CD4-positive, alpha-beta memory T cell (primary cell): ENCODE results near the gene HTRA2. TPM values are rescaled to one million over a fixed set of nuclear protein-coding genes. Genes with fewer than 3 reads are reported as not detected.

Experiments
- CTCF ChIA-PET: fragments of 350-600 bp; sonication (Branson Sonifier 250); formaldehyde crosslinking; loops from one replicate; lab custom pipeline; 2021; ENCODE audit warnings: inconsistent platforms; ENCODE audit not compliant: partially characterized antibody; lab: Charles Lee
- POLR2A ChIA-PET: fragments of 350-600 bp; sonication (Branson Sonifier 250); formaldehyde crosslinking; loops from one replicate; lab custom pipeline; 2021; ENCODE audit not compliant: partially characterized antibody; lab: Charles Lee
- DNase-seq, 5 donors: peaks; one replicate each; pipeline versions ENCODE4 v3.0.0 to v3.0.0-alpha.2; 2020 to 2022; ENCODE audit warnings: mixed read lengths in 1 of 5
- H3K27ac ChIP-seq: one replicate; pipeline ENCODE4 v1.7.0; 2013; ENCODE audit warnings: low read depth, low read length
- H3K27me3 ChIP-seq: 2 replicates; pipeline ENCODE4 v1.7.0; 2013; ENCODE audit warnings: mild to moderate bottlenecking, low read length, moderate library complexity; ENCODE audit not compliant: insufficient read depth
- H3K36me3 ChIP-seq: 2 replicates; pipeline ENCODE4 v1.7.0; 2013; ENCODE audit warnings: mild to moderate bottlenecking, low read length, moderate library complexity; ENCODE audit not compliant: insufficient read depth
- H3K4me1 ChIP-seq: 2 replicates; pipeline ENCODE4 v1.7.0; 2013; ENCODE audit warnings: mild to moderate bottlenecking, low read length, moderate library complexity; ENCODE audit not compliant: insufficient read depth
- H3K4me3 ChIP-seq, 2 donors: one replicate each; pipeline ENCODE4 v1.7.0; 2013; ENCODE audit warnings: low read length in 2 of 2, mild to moderate bottlenecking in 1 of 2
- H3K9me3 ChIP-seq, 2 donors: one replicate each; pipeline ENCODE4 v1.7.0; 2013; ENCODE audit warnings: low read length in 2 of 2, control low read depth in 1 of 2; ENCODE audit not compliant: control insufficient read depth in 1 of 2
- H3K27ac Mint-ChIP-seq, 7 donors: one replicate each; pipeline ENCODE4 v1.8.0; 2020 to 2021; ENCODE audit warnings: mixed read lengths in 7 of 7, mild to moderate bottlenecking in 6 of 7, inconsistent platforms in 3 of 7, moderate library complexity in 3 of 7
- H3K27me3 Mint-ChIP-seq, 2 donors: one replicate each; pipeline ENCODE4 v1.8.0; 2020 to 2021; ENCODE audit warnings: mixed read lengths in 2 of 2
- H3K36me3 Mint-ChIP-seq, 2 donors: one replicate each; pipeline ENCODE4 v1.8.0; 2020 to 2021; ENCODE audit warnings: mixed read lengths in 2 of 2, inconsistent platforms in 1 of 2, mild to moderate bottlenecking in 1 of 2
- H3K4me1 Mint-ChIP-seq, 4 donors: one replicate each; pipeline ENCODE4 v1.8.0; 2020 to 2021; ENCODE audit warnings: mixed read lengths in 4 of 4, mild to moderate bottlenecking in 1 of 4
- H3K4me3 Mint-ChIP-seq, 8 donors: one replicate each; pipeline ENCODE4 v1.8.0; 2020 to 2021; ENCODE audit warnings: mixed read lengths in 8 of 8, mild to moderate bottlenecking in 7 of 8, moderate library complexity in 6 of 8, inconsistent platforms in 3 of 8
- H3K9me3 Mint-ChIP-seq, 8 donors: one replicate each; pipeline ENCODE4 v1.8.0; 2020 to 2021; ENCODE audit warnings: mixed read lengths in 8 of 8, mild to moderate bottlenecking in 5 of 8, inconsistent platforms in 3 of 8, moderate library complexity in 1 of 8
- intact Hi-C: fragments of 100-400 bp; cut with micrococcal nuclease; formaldehyde crosslinking; loops from one replicate; pipeline ENCODE4 v1.15.1; 2023
- polyA plus RNA-seq, 2 donors: library from polyadenylated mRNA; unstranded; fragments of 300-500 nt; fragmentation: Illumina TruSeq; gene quantifications; one replicate each; pipeline ENCODE4 v1.2.3, GENCODE V29; 2021
- total RNA-seq, 2 experiments: library from RNA; stranded (reverse); gene quantifications; one replicate each; pipeline ENCODE4 v1.2.3, GENCODE V29; 2021

The HTRA2 gene
- total and polyA plus RNA-seq, 4 experiments from 2014 or later = 22.0 to 41.1 (median 32.8) TPM

- POLR2A ChIA-PET = no interaction called here
- H3K4me1 Mint-ChIP-seq = peaks cover 7 to 10% (median 9%) of the 10 kb centered on the region in 4 donors
- peaks cover 3 to 17% of the 10 kb centered on the region in 2 donors for H3K27me3 Mint-ChIP-seq
- Histone ChIP-seq H3K9me3 (no peaks in the 10 kb centered on the region), H3K36me3 (no peaks in the 10 kb centered on the region), H3K4me1 (peaks cover 8% of the 10 kb centered on the region), H3K27ac (no peak overlapping the region), H3K27me3 (no peaks in the 10 kb centered on the region), H3K4me3 (no peak overlapping the region)
- intact Hi-C loops = loop anchor here (10.0 kb wide), 1 partner anchor 187 kb away; no protein-coding TSS in a partner anchor
- DNase-seq = no peak
- no peak overlapping the region for H3K27ac Mint-ChIP-seq
- H3K4me3 Mint-ChIP-seq = no peak overlapping the region
- no peaks in the 10 kb centered on the region for H3K9me3 Mint-ChIP-seq
- no peaks in the 10 kb centered on the region for H3K36me3 Mint-ChIP-seq
- CTCF ChIA-PET = interaction anchor here (1.4 kb wide), 1 partner anchor 246 kb away, joined by 4 read pairs; no protein-coding TSS in a partner anchor
These were observed 51.7 kb downstream of the HTRA2 start for GRCh38 chr2:74581463-74581862.

- ChIA-PET POLR2A (no interaction called here), CTCF (interaction anchor here (0.9 to 3.9 kb wide), 2 partner anchors 7 to 11 kb away, joined by 4 to 19 read pairs; no protein-coding TSS in a partner anchor)
- no peaks in the 10 kb centered on the region for H3K36me3 Mint-ChIP-seq
- DNase-seq = no peak
- H3K27me3 Mint-ChIP-seq = peaks cover 3 to 15% of the 10 kb centered on the region in 2 donors
- no peak overlapping the region for H3K27ac ChIP-seq
- no peak overlapping the region for H3K4me3 Mint-ChIP-seq
- H3K4me1 Mint-ChIP-seq = peaks cover 7 to 10% (median 9%) of the 10 kb centered on the region in 4 donors
- H3K36me3 ChIP-seq = no peaks in the 10 kb centered on the region
- no peaks in the 10 kb centered on the region for H3K27me3 ChIP-seq
- H3K4me3 ChIP-seq = no peak overlapping the region
- H3K27ac Mint-ChIP-seq = no peak overlapping the region
- intact Hi-C loops = loop anchor here (10.0 kb wide), 1 partner anchor 187 kb away; no protein-coding TSS in a partner anchor
- no peaks in the 10 kb centered on the region for H3K9me3 Mint-ChIP-seq
- no peaks in the 10 kb centered on the region for H3K9me3 ChIP-seq
- H3K4me1 ChIP-seq = peaks cover 8% of the 10 kb centered on the region
These were observed 52.5 kb downstream of the HTRA2 start for GRCh38 chr2:74582184-74582583.

Other genes starting within 250 kb of the HTRA2 start
- gene SLC4A5, start 186.5 kb upstream of the HTRA2 start, total RNA-seq = 10 to 100 TPM; 10.9 to 11.5 TPM
- 1 to 10 TPM in 1 of 2 donors, under 1 TPM in 1; 0.25 to 3.4 TPM for gene SLC4A5, start 186.5 kb upstream of the HTRA2 start, polyA plus RNA-seq
- gene DCTN1, start 149.6 kb upstream of the HTRA2 start, total RNA-seq = 100 to 1,000 TPM; 105 to 115 TPM
- 10 to 100 TPM; 24.4 to 78.0 TPM for gene DCTN1, start 149.6 kb upstream of the HTRA2 start, polyA plus RNA-seq
- gene C2orf81, start 108.3 kb upstream of the HTRA2 start, total RNA-seq = 1 to 10 TPM; 5.3 to 7.5 TPM
- gene C2orf81, start 108.3 kb upstream of the HTRA2 start, polyA plus RNA-seq = 1 to 10 TPM; 1.5 to 1.6 TPM
- gene WDR54, start 108.2 kb upstream of the HTRA2 start, total RNA-seq = 10 to 100 TPM; 36.3 to 41.0 TPM
- gene WDR54, start 108.2 kb upstream of the HTRA2 start, polyA plus RNA-seq = 100 to 1,000 TPM in 1 of 2 donors, 10 to 100 TPM in 1; 56.1 to 107 TPM
- gene RTKN, start 88.0 kb upstream of the HTRA2 start, total RNA-seq = not detected
- gene RTKN, start 88.0 kb upstream of the HTRA2 start, polyA plus RNA-seq = under 1 TPM in 1 of 2 donors, not detected in 1; 0.14 TPM
- gene INO80B, start 74.8 kb upstream of the HTRA2 start, total RNA-seq = 10 to 100 TPM; 76.4 to 82.8 TPM
- 1 to 10 TPM; 4.6 to 7.7 TPM for gene INO80B, start 74.8 kb upstream of the HTRA2 start, polyA plus RNA-seq
- gene WBP1, start 71.5 kb upstream of the HTRA2 start, total RNA-seq = 100 to 1,000 TPM; 108 to 109 TPM
- gene WBP1, start 71.5 kb upstream of the HTRA2 start, polyA plus RNA-seq = 10 to 100 TPM; 38.1 to 41.2 TPM
- 10 to 100 TPM; 92.3 to 94.1 TPM for gene MOGS, start 64.6 kb upstream of the HTRA2 start, total RNA-seq
- gene MOGS, start 64.6 kb upstream of the HTRA2 start, polyA plus RNA-seq = 10 to 100 TPM; 34.0 to 38.5 TPM
- 10 to 100 TPM; 72.8 to 82.3 TPM for gene MRPL53, start 57.3 kb upstream of the HTRA2 start, total RNA-seq
- 100 to 1,000 TPM in 1 of 2 donors, 10 to 100 TPM in 1; 96.5 to 120 TPM for gene MRPL53, start 57.3 kb upstream of the HTRA2 start, polyA plus RNA-seq
- 10 to 100 TPM; 63.9 to 67.6 TPM for gene CCDC142, start 46.9 kb upstream of the HTRA2 start, total RNA-seq
- 10 to 100 TPM in 1 of 2 donors, 1 to 10 TPM in 1; 3.6 to 10.2 TPM for gene CCDC142, start 46.9 kb upstream of the HTRA2 start, polyA plus RNA-seq
- 10 to 100 TPM; 43.7 to 46.9 TPM for gene TTC31, start 46.9 kb upstream of the HTRA2 start, total RNA-seq
- 10 to 100 TPM; 17.0 to 19.2 TPM for gene TTC31, start 46.9 kb upstream of the HTRA2 start, polyA plus RNA-seq
- under 1 TPM in 1 of 2 experiments, not detected in 1; 0.30 TPM for gene LBX2, start 30.3 kb upstream of the HTRA2 start, total RNA-seq
- gene LBX2, start 30.3 kb upstream of the HTRA2 start, polyA plus RNA-seq = under 1 TPM in 1 of 2 donors, not detected in 1; 0.23 TPM
- gene PCGF1, start 22.2 kb upstream of the HTRA2 start, total RNA-seq = 10 to 100 TPM; 31.1 to 42.2 TPM
- 10 to 100 TPM; 10.4 to 16.7 TPM for gene PCGF1, start 22.2 kb upstream of the HTRA2 start, polyA plus RNA-seq
- gene TLX2, start 15.5 kb upstream of the HTRA2 start, total RNA-seq = under 1 TPM; 0.52 to 0.53 TPM
- under 1 TPM; 0.14 to 0.33 TPM for gene TLX2, start 15.5 kb upstream of the HTRA2 start, polyA plus RNA-seq
- under 1 TPM; 0.35 to 0.44 TPM for gene DQX1, start 3.7 kb upstream of the HTRA2 start, total RNA-seq
- not detected for gene DQX1, start 3.7 kb upstream of the HTRA2 start, polyA plus RNA-seq
- 100 to 1,000 TPM; 153 to 158 TPM for gene AUP1, start 227 bp upstream of the HTRA2 start, total RNA-seq
- 100 to 1,000 TPM in 1 of 2 donors, 10 to 100 TPM in 1; 91.3 to 123 TPM for gene AUP1, start 227 bp upstream of the HTRA2 start, polyA plus RNA-seq
- under 1 TPM; 0.25 to 0.32 TPM for gene LOXL3, start 24.0 kb downstream of the HTRA2 start, total RNA-seq
- not detected for gene LOXL3, start 24.0 kb downstream of the HTRA2 start, polyA plus RNA-seq
- gene DOK1, start 24.8 kb downstream of the HTRA2 start, total RNA-seq = 10 to 100 TPM; 34.8 to 35.7 TPM
- 10 to 100 TPM; 14.2 to 26.8 TPM for gene DOK1, start 24.8 kb downstream of the HTRA2 start, polyA plus RNA-seq
- not detected for gene M1AP, start 118.4 kb downstream of the HTRA2 start, total RNA-seq
- gene M1AP, start 118.4 kb downstream of the HTRA2 start, polyA plus RNA-seq = under 1 TPM in 1 of 2 donors, not detected in 1; 0.47 TPM
- gene SEMA4F, start 124.3 kb downstream of the HTRA2 start, total RNA-seq = 10 to 100 TPM; 19.5 to 21.6 TPM
- 1 to 10 TPM; 6.8 to 8.1 TPM for gene SEMA4F, start 124.3 kb downstream of the HTRA2 start, polyA plus RNA-seq